ENCODE results near the gene EEF1A1.
"Not testable (repeated sequence)": the region's sequence is repeated elsewhere in the genome, so short reads cannot be mapped to it uniquely, and the experiment has no call there.

The EEF1A1 gene

GRCh38 chr6:73534628-73535027 is 13.8 kb upstream of the EEF1A1 start:
- no peak for DNase-seq

DNA sequence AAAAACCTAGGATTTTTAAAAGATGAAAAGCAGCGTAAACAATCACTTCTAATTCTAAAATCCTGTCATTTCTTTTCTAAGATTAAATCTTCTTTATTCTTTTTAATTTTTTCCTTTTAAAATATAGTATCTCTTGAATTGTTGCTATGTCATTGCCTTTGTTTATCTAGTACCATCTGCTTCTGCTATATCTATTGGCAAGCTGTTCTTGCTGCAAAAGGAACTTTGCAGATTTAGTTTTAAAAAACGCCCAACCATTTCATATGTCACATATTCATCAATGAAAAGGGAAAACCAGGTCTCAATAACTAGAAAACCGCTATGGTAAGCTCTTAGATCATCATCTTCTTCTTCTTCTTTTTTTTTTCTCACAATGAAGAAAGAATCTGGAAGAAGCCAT is 11.5 kb upstream of the EEF1A1 start:
- no peak for DNase-seq

GRCh38 chr6:73528897-73529296 is 8.1 kb upstream of the EEF1A1 start:
- DNase-seq: no peak

GRCh38 chr6:73525546-73526330 is 4.9 kb upstream of the EEF1A1 start:
- DNase-seq: no peak

DNA sequence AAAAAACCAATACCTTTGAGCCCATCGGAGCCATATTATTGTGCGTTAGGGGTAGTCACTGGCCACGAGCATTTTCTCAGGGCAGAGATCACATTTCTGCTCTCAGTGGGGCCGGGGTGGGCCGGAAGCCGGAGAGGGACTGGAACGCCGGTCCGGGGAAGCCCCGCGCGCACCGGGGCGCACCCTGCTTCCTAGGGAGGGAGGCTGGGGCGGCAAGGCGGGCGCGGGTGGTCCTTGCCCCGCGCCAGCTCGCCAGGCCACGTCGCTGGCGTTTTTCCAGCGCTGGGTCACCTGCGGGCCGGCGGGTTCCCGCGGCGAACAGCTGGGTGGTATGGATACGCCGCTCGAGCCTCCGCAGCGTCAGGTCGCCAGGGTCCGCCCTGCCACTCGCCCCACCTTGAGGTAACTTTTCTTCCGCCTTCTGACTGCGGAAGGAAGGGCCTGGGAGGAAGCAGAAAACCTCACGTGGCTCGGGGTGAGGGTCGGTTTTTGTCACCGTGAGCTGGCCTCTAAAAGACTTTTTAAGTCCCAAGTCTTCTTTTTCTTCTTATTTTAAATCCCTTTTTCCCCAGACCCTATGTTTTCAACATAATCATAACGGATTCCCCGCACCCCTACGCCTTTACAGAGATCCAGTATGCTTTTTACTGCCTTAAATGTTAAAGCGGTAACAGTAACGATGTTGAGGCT is 2.7 kb upstream of the EEF1A1 start:
- DNase-seq: peak; percentile 79 to 84

DNA sequence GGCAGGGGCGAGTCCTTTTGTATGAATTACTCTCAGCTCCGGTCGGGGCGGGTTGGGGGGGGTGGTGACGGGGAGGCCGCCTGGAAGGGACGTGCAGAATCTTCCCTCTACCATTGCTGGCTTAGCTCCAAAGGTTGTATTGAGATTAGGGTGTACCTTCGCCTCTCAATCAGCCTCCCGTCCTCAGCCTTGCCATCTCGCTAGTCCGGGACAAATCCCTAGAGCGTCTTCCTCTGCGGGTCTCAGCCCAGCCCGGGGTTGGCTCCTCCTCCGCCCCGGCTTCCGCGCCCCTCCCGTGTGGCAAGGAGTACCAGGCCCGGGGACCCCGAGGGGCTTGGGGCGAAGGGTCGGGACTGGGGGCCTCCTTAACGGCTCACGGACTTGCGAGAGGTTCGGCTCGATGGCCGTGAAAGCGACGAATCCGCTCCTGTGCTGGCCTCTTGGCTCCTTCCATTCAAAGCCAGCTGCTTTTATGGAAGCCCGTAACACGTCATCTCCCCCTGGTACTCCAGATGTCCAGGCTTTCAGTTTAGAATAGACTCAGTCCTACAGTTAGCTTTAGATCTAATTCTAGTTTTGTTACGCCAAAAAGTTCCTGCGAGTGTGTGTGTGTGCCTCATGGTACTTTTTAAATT is 636 bp upstream of the EEF1A1 start:
- no peak for DNase-seq

GRCh38 chr6:73519926-73520687 is 725 bp downstream of the EEF1A1 start:
- DNase-seq: peak; percentile 87

DNA sequence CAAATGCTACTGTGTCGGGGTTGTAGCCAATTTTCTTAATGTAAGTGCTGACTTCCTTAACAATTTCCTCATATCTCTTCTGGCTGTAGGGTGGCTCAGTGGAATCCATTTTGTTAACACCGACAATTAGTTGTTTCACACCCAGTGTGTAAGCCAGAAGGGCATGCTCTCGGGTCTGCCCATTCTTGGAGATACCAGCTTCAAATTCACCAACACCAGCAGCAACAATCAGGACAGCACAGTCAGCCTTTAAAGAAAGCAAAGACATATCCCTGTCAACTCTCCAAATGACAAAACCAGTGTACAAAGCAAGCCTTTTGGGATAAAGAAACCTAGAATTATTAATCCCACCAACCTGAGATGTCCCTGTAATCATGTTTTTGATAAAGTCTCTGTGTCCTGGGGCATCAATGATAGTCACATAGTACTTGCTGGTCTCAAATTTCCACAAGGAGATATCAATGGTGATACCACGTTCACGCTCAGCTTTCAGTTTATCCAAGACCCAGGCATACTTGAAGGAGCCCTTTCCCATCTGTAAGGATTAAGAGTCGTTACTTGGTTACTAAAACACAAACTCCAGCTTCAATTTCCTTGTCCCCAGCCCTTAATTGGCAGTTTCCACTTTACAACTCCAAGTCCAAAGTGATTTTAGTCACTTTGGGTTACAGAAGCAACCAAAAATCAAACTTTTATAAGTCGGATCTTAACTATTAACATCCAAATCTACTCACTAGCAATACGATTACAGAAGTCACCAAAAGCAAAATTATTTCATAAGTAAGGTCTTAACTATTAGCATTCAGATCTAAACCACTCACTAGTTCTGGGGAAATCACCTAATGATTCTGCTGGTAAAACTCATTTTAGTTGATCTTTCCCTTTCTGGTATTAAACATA is 1.6 kb downstream of the EEF1A1 start:
- peak in 1 of 2 donors; percentile 46 for DNase-seq

DNA sequence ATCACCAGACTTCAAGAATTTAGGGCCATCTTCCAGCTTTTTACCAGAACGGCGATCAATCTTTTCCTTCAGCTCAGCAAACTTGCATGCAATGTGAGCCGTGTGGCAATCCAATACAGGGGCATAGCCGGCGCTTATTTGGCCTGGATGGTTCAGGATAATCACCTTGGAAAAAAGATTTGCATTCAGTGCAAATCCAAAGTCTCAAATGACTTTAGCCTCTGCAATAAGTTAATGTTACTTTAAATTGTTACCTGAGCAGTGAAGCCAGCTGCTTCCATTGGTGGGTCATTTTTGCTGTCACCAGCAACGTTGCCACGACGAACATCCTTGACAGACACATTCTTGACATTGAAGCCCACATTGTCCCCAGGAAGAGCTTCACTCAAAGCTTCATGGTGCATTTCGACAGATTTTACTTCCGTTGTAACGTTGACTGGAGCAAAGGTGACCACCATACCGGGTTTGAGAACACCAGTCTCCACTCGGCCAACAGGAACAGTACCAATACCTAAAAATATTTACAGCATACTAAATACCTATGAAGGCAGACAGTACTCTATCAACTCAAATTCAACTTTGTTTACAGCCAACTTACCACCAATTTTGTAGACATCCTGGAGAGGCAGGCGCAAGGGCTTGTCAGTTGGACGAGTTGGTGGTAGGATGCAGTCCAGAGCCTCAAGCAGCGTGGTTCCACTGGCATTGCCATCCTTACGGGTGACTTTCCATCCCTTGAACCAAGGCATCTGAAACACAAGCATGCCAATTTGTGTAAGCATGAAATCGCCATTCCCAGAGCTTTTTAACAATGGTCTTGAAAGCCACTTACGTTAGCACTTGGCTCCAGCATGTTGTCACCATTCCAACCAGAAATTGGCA is 2.5 kb downstream of the EEF1A1 start:
- not testable (repeated sequence) for DNase-seq

- peak in 1 of 2 donors; percentile 34 for DNase-seq
These were observed 4.0 kb downstream of the EEF1A1 start for GRCh38 chr6:73516514-73517489.

GRCh38 chr6:73515204-73515655 is 5.6 kb downstream of the EEF1A1 start:
- peak in 1 of 2 donors; percentile 46 for DNase-seq

DNA sequence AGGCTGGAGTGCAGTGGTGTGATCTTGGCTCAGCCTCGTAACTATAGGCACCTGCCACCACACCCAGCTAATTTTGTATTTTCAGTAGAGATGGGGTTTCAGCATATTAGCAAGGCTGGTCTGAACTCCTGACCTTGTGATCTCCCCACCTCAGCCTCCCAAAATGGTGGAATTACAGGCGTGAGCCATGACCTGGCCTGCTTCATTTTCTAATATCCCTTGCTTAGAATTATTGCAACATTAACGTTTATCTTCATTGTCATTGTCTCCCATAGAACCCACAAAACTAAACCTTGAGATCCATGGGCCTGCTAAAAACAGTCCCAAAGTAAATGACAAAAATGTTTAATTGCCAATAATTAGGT is 6.1 kb downstream of the EEF1A1 start:
- DNase-seq: peak in 1 of 2 donors; percentile 35

GRCh38 chr6:73513496-73513854 is 7.4 kb downstream of the EEF1A1 start:
- DNase-seq: no peak

DNA sequence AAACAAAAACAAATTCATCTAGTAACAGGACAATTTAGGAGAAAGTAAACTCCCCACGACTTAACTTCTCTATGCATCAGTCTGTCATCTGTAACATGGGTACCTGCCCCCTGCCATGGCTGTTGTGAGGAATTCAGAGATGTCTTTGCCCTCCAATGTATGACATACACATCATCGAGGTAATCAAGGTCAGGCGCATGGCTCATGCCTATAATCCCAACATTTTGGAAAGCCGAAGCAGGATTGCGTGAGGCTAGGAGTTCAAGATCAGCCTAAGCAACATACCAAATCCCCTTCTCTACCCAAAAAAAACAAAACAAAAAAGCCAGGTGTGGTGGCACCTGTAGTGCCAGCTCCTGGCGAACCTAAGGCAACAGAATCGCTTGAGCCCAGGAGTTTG is 9.0 kb downstream of the EEF1A1 start:
- peak in 1 of 2 donors; percentile 34 for DNase-seq

DNA sequence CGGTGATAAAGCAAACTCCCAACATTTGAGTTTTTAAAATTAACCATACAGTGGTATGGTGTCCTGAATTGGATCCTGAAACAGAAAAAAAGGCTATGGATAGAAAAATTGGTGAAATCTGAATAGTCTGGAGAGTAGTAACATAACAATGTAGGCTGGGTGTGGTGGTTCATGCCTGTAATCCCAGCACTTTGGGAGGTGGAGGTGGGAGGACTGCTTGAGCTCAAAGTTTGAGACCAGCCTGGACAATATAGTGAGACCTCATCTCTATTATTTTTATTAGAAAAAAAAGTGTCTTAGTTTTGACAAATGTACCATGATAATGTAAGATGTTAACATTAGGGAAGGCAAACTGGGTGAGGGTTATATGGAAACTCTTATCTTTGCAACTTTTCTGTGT is 11.0 kb downstream of the EEF1A1 start:
- no peak for DNase-seq

GRCh38 chr6:73508776-73509175 is 12.1 kb downstream of the EEF1A1 start:
- DNase-seq: no peak

DNA sequence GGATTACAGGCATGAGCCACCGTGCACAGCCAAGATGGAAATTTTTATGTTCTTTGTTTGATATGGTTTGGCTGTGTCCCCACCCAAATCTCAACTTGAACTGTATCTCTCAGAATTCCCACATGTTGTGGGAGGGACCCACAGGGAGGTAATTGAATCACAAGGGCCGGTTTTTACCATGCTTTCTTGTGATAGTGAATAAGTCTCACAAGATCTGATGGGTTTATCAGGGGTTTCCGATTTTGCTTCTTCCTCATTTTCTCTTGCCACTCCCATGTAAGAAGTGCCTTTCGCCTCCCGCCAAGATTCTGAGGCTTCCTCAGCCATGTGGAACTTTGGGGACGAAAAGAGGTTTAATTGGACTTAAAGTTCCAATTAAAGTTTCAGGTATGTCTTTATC is 14.6 kb downstream of the EEF1A1 start:
- DNase-seq: no peak

DNA sequence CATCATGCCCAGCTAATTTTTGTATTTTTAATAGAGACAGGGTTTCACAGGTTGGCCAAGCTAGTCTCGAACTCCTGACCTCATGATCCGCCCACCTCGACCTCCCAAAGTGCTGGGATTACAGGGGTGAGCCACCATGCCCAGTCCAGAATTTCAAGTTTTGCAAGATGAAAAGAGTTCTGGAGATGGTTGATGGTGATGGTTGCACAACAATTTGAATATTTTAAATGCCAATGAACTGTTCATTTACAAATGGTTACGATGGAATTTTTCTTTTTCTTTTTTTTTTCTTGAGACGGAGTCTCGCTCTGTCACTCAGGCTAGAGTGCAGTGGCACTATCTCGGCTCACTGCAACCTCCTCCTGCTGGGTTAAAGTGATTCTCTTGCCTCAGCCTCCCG is 15.1 kb downstream of the EEF1A1 start:
- not testable (repeated sequence) for DNase-seq

- DNase-seq: no peak
These were observed 15.7 kb downstream of the EEF1A1 start for GRCh38 chr6:73505142-73505541.

- DNase-seq: no peak
These were observed 16.7 kb downstream of the EEF1A1 start for GRCh38 chr6:73504160-73504559.
